OCI-LY7 (cell line): ENCODE measurements around the gene WT1. TPM values are rescaled to one million over a fixed set of nuclear protein-coding genes. Genes with fewer than 3 reads are reported as not detected.
A peak's percentile ranks its signal among the peaks of the same experiment; 100 is the strongest.

Experiments
- BruUV-seq: library from RNA; stranded (reverse); fragments of 400-500 nt; replicated peaks from 2 replicates; lab custom pipeline; 2021; lab: Mats Ljungman, UMichigan
- CTCF ChIA-PET: fragments of 300-600 bp; sonication (Branson Sonifier 250); formaldehyde crosslinking; loops from one replicate; lab custom pipeline; 2022; ENCODE audit warnings: antibody characterized with exemption; ENCODE audit not compliant: unreplicated experiment; lab: Charles Lee
- POLR2A ChIA-PET: fragments of 300-600 bp; sonication (Branson Sonifier 250); formaldehyde crosslinking; loops from one replicate; lab custom pipeline; 2022; ENCODE audit warnings: antibody characterized with exemption; lab: Charles Lee
- DNase-seq: peaks from one replicate; pipeline ENCODE4 v3.0.0-alpha.2; 2015; ENCODE audit warnings: low spot score
- H2AFZ ChIP-seq: fragments of 200-600 bp; sonication (generic), shearing (Covaris generic); 2 replicates; pipeline ENCODE4 v1.6.1; 2014; ENCODE audit warnings: mild to moderate bottlenecking, antibody characterized with exemption, low read length, moderate library complexity
- H3K27ac ChIP-seq: fragments of 200-600 bp; sonication (generic); 2 replicates; pipeline ENCODE4 v1.5.1; 2014; ENCODE audit warnings: mixed run types, low read depth, mild to moderate bottlenecking, moderate library complexity, low read length, inconsistent platforms; ENCODE audit not compliant: poor library complexity, severe bottlenecking
- H3K36me3 ChIP-seq: fragments of 200-600 bp; sonication (generic); 2 replicates; pipeline ENCODE4 v1.6.1; 2014; ENCODE audit warnings: mild to moderate bottlenecking, antibody characterized with exemption, low read length, moderate library complexity, mixed read lengths; ENCODE audit not compliant: insufficient read depth
- H3K4me1 ChIP-seq: fragments of 200-600 bp; sonication (generic); 2 replicates; pipeline ENCODE4 v1.5.1; 2014; ENCODE audit warnings: mild to moderate bottlenecking, low read length; ENCODE audit not compliant: insufficient read depth, poor library complexity, severe bottlenecking
- H3K4me2 ChIP-seq: fragments of 200-600 bp; sonication (generic); 2 replicates; pipeline ENCODE4 v1.6.1; 2014; ENCODE audit warnings: mild to moderate bottlenecking, low read length
- H3K4me3 ChIP-seq: fragments of 200-600 bp; sonication (generic); 2 replicates; pipeline ENCODE4 v1.5.1; 2014; ENCODE audit warnings: mild to moderate bottlenecking, low read depth, low read length; ENCODE audit not compliant: poor library complexity, severe bottlenecking
- H3K79me2 ChIP-seq: fragments of 200-600 bp; sonication (generic); 2 replicates; pipeline ENCODE4 v1.6.1; 2016; ENCODE audit warnings: low read depth, mild to moderate bottlenecking, low read length, moderate library complexity, mixed read lengths; ENCODE audit not compliant: insufficient read depth
- H3K9me2 ChIP-seq: fragments of 200-600 bp; sonication (generic); 2 replicates; pipeline ENCODE4 v1.6.1; 2016; ENCODE audit warnings: mild to moderate bottlenecking, low read length, mixed read lengths; ENCODE audit not compliant: insufficient read depth
- H3K9me3 ChIP-seq: fragments of 200-600 bp; sonication (generic); 2 replicates; pipeline ENCODE4 v1.6.1; 2014; ENCODE audit warnings: mild to moderate bottlenecking, mixed run types, low read length, mixed read lengths
- H4K20me1 ChIP-seq: fragments of 200-600 bp; sonication (generic); 2 replicates; pipeline ENCODE4 v1.6.1; 2014; ENCODE audit warnings: mild to moderate bottlenecking, antibody characterized with exemption, low read length, moderate library complexity, mixed read lengths; ENCODE audit not compliant: insufficient read depth
- EZH2phosphoT487 ChIP-seq: fragments of 200-600 bp; sonication (generic); IDR thresholded peaks from 2 replicates; pipeline ENCODE4 v1.6.1; 2018; ENCODE audit warnings: low read depth, borderline replicate concordance, mild to moderate bottlenecking, mixed run types, antibody characterized with exemption, low read length, moderate library complexity, mixed read lengths
- intact Hi-C: fragments of 100-400 bp; cut with micrococcal nuclease; formaldehyde crosslinking; loops from one replicate; pipeline ENCODE4 v1.10.0; 2022; ENCODE audit not compliant: unreplicated experiment
- total RNA-seq, 2 experiments: library from RNA; depleted of rRNA in 1 of 2; stranded (reverse); fragments of >200 nt in 1 of 2; shearing (Covaris generic) in 1 of 2; gene quantifications; 2 replicates each; pipeline ENCODE4 v1.2.3, GENCODE V29; 2014 to 2022
- TF ChIP-seq, protein P1 (sequence below): fragments of 200-600 bp; sonication (generic); conservative IDR thresholded peaks from 2 replicates; pipeline ENCODE4 v1.5.1; 2014; ENCODE audit warnings: mild to moderate bottlenecking, antibody characterized with exemption, low read length, moderate library complexity, mixed read lengths

Gene WT1
- total RNA-seq, 2 experiments from 2014 or later = not detected

DNA sequence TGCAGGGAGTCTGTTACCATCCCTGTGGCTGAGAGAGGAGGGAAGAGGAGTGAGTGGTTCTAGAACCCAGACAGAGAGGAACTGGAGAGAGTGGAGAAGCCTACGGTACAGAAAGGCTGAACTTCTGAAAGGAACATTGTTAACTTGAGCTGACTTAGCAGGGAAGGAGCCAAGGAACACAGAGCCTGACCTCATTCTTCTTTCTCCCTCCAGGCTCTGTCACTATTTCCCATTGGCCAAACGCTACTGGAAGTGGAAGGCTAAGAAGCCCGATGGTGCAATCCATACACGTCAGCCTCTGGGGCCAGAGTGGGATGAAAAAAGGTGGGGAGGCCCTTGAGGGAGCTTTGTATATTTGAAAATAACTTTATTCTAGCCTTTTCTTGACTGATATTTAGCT lies 16.5 kb upstream of the WT1 start:
- ChIA-PET POLR2A (interaction anchor here (0.9 kb wide), 1 partner anchor 10 kb away, joined by 5 read pairs; no protein-coding TSS in a partner anchor), CTCF (no interaction called here)
- no peaks in the 10 kb centered on the region for H3K36me3 ChIP-seq
- no peak overlapping the region for H2AFZ ChIP-seq
- no peak for TF ChIP-seq EZH2phosphoT487
- TF ChIP-seq, protein P1, sequence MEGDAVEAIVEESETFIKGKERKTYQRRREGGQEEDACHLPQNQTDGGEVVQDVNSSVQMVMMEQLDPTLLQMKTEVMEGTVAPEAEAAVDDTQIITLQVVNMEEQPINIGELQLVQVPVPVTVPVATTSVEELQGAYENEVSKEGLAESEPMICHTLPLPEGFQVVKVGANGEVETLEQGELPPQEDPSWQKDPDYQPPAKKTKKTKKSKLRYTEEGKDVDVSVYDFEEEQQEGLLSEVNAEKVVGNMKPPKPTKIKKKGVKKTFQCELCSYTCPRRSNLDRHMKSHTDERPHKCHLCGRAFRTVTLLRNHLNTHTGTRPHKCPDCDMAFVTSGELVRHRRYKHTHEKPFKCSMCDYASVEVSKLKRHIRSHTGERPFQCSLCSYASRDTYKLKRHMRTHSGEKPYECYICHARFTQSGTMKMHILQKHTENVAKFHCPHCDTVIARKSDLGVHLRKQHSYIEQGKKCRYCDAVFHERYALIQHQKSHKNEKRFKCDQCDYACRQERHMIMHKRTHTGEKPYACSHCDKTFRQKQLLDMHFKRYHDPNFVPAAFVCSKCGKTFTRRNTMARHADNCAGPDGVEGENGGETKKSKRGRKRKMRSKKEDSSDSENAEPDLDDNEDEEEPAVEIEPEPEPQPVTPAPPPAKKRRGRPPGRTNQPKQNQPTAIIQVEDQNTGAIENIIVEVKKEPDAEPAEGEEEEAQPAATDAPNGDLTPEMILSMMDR = no peak
- BruUV-seq = no TSS peak
- no peaks in the 10 kb centered on the region for H3K4me1 ChIP-seq
- no peaks in the 10 kb centered on the region for H3K79me2 ChIP-seq
- H4K20me1 ChIP-seq = no peaks in the 10 kb centered on the region
- intact Hi-C loops = no loop called here
- no peak overlapping the region for H3K4me2 ChIP-seq
- H3K9me3 ChIP-seq = no peaks in the 10 kb centered on the region
- H3K4me3 ChIP-seq = no peak overlapping the region
- no peak overlapping the region for H3K27ac ChIP-seq
- no peaks in the 10 kb centered on the region for H3K9me2 ChIP-seq
- DNase-seq = no peak

DNA sequence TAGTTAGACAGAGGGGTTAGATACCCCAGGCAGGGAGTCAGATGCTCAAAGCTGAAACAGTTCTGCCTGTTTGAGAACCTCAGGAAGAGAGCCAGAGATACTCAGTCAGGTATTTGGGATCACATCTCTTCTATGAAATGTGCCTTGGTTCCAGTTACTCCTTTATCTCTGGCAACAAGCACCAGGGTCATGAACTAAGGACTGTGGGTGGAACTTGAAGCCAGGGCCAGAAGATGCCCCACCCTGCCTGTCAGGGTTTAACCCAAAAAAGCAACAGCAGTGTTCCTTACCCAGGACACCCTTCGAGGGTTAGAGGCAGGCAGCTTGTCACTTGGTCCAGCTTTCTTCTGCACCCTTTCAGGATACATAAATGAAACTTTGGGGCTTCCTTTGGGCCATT lies 15.0 kb upstream of the WT1 start:
- CTCF ChIA-PET = no interaction called here

DNA sequence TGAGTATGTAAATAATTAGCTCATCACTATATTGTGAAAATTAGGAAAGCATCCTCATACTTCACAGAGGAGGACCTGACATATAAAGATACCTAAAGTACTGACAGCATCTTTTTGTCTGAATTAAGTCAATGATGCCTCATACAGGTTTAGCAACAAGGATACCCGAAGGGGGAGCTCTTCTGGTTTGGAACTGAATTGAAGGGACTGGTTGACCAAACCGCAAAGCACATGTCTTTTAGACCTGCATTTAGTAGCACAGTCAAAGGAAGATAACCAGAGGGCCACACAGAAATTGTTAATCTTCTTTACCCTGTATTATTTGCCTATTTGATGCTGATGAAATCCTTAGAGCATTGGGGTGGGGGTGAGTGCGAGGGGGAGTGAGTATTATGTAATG lies 12.9 kb upstream of the WT1 start:
- H3K9me3 ChIP-seq = no peaks in the 10 kb centered on the region
- H3K4me2 ChIP-seq = no peak overlapping the region
- no peaks in the 10 kb centered on the region for H4K20me1 ChIP-seq
- H3K9me2 ChIP-seq = no peaks in the 10 kb centered on the region
- H3K4me3 ChIP-seq = no peak overlapping the region
- CTCF ChIA-PET = no interaction called here
- H3K36me3 ChIP-seq = no peaks in the 10 kb centered on the region
- BruUV-seq = no TSS peak
- TF ChIP-seq EZH2phosphoT487 = no peak
- TF ChIP-seq, protein P1 = peak; percentile 48
- intact Hi-C loops = no loop called here
- H3K4me1 ChIP-seq = no peaks in the 10 kb centered on the region
- POLR2A ChIA-PET = interaction anchor here (0.6 kb wide), 1 partner anchor 45 kb away, joined by 3 read pairs; no protein-coding TSS in a partner anchor
- H2AFZ ChIP-seq = no peak overlapping the region
- DNase-seq = peak; percentile 5
- H3K79me2 ChIP-seq = no peaks in the 10 kb centered on the region
- no peak overlapping the region for H3K27ac ChIP-seq

More for the DNA sequence above, 15.0 kb upstream of the WT1 start:
- H3K9me2 ChIP-seq = no peaks in the 10 kb centered on the region
- no peaks in the 10 kb centered on the region for H3K36me3 ChIP-seq
- no peaks in the 10 kb centered on the region for H4K20me1 ChIP-seq
- no peak overlapping the region for H3K27ac ChIP-seq
- no TSS peak for BruUV-seq
- H3K4me3 ChIP-seq = no peak overlapping the region
- DNase-seq = no peak
- no peaks in the 10 kb centered on the region for H3K9me3 ChIP-seq
- intact Hi-C loops = no loop called here
- H3K4me1 ChIP-seq = no peaks in the 10 kb centered on the region
- H3K4me2 ChIP-seq = no peak overlapping the region
- no peaks in the 10 kb centered on the region for H3K79me2 ChIP-seq
- POLR2A ChIA-PET = interaction anchor here (0.5 kb wide), 1 partner anchor 43 kb away, joined by 4 read pairs; no protein-coding TSS in a partner anchor
- no peak for TF ChIP-seq EZH2phosphoT487
- TF ChIP-seq, protein P1 = no peak
- H2AFZ ChIP-seq = no peak overlapping the region
